Measurements from ENCODE around the gene ENTPD6.
"Not testable (repeated sequence)": the region's sequence is repeated elsewhere in the genome, so short reads cannot be mapped to it uniquely, and the experiment has no call there.

ENTPD6 gene

DNA sequence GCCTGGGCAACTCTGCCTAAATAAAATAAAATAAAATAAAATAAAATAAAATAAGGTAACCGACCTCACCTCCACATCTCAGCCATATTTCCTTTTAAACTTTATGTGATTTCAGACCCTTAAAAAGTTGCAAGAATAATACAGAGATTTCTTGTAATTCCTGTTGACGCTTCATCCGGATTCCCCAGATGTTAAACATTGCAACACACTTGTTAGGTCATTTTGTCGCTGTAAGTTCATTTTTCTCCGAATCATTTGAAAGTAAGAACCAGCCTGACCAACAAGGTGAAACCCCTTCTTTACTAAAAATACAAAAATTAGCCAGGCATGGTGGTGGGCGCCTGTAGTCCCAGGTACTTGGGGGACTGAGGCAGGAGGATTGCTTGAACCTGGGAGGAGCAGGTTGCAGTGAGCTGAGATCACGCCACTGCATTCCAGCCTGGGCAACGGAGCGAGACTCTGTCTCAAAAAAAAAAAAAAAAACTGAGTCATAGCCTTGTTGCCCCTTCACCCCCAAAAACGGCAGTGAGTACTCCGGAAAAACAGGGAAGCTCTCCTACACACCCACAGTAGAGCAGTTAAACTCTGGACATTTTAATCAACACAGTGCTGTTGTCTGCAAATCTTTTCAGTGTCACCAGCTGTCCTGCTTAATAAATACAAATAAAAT is 58.2 kb downstream of the ENTPD6 start:
- Histone ChIP-seq H3K36me3 (ENCODE audit: control insufficient read depth, insufficient read depth, low read length) (no peaks in the 10 kb centered on the region), H3K4me3 (ENCODE audit: low read length) (no peak overlapping the region), H3K9ac (ENCODE audit: low read length) (no peak overlapping the region), H3K4me1 (ENCODE audit: control insufficient read depth, insufficient read depth, low read length) (peaks cover 36% of the 10 kb centered on the region), H3K27ac (ENCODE audit: low read depth, low read length) (no peak overlapping the region), H3K27me3 (ENCODE audit: control insufficient read depth, insufficient read depth, low read length) (no peaks in the 10 kb centered on the region)

DNA sequence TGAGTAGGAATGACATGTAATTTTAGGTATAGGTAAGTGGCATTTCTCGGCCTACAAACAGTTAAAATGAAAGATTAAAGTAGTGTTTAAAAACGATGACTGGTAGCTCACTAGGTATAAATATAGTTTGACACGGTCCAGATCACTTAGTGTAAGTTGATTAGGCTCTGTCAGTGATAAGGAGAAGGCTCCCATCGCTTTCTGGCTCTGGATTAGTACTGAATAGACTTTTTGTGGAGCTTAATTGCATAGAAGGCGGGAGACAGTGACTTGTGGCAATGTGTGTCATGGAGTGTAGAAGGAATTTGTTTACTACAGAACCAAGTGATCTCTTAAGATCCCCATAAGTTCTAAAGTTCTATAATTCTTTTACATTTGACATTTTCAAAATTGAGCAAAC is 59.1 kb downstream of the ENTPD6 start:
- Histone ChIP-seq H3K4me3 (ENCODE audit: low read length) (no peak overlapping the region), H3K27ac (ENCODE audit: low read depth, low read length) (peak overlapping the region; percentile 52), H3K36me3 (ENCODE audit: control insufficient read depth, insufficient read depth, low read length) (no peaks in the 10 kb centered on the region), H3K4me1 (ENCODE audit: control insufficient read depth, insufficient read depth, low read length) (peaks cover 36% of the 10 kb centered on the region), H3K9ac (ENCODE audit: low read length) (no peak overlapping the region), H3K27me3 (ENCODE audit: control insufficient read depth, insufficient read depth, low read length) (no peaks in the 10 kb centered on the region)

DNA sequence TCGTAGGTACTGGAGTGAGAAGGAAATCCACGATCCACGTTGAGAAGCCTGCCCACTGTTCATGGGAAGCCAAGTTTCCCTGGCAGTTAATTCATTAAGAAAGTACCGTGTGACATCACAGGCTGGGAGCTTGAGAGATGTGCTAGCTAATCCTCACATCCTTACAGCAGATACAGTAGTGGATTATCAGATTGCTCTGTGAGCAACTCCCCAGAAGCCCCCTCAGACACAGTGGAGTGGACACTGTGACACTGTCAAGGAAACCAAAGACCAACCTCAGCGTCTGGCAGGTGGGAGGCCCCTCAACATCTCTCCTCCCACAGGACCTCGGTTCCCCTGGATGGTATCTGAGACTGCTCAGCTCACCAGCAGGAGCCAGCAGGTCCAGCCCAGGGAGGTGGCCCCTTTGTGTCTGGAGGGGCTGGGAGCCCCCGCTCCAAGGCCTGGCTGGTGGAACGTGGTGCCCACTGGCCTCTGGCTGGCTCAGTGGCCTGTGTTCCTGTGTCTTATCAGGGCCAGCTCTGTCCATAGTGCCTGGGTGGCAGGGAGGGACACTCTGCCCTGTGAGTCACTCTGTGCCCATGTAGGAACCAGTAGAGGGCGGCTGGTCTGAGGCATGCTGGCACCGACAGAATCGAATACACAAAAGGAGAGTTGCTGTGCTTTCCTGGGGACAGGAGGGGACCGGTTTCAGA is 59.6 kb downstream of the ENTPD6 start:
- Histone ChIP-seq H3K36me3 (ENCODE audit: control insufficient read depth, insufficient read depth, low read length) (peaks cover 3% of the 10 kb centered on the region), H3K27me3 (ENCODE audit: control insufficient read depth, insufficient read depth, low read length) (no peaks in the 10 kb centered on the region), H3K9ac (ENCODE audit: low read length) (no peak overlapping the region), H3K27ac (ENCODE audit: low read depth, low read length) (peak overlapping the region; percentile 52), H3K4me3 (ENCODE audit: low read length) (no peak overlapping the region), H3K4me1 (ENCODE audit: control insufficient read depth, insufficient read depth, low read length) (peaks cover 36% of the 10 kb centered on the region)

DNA sequence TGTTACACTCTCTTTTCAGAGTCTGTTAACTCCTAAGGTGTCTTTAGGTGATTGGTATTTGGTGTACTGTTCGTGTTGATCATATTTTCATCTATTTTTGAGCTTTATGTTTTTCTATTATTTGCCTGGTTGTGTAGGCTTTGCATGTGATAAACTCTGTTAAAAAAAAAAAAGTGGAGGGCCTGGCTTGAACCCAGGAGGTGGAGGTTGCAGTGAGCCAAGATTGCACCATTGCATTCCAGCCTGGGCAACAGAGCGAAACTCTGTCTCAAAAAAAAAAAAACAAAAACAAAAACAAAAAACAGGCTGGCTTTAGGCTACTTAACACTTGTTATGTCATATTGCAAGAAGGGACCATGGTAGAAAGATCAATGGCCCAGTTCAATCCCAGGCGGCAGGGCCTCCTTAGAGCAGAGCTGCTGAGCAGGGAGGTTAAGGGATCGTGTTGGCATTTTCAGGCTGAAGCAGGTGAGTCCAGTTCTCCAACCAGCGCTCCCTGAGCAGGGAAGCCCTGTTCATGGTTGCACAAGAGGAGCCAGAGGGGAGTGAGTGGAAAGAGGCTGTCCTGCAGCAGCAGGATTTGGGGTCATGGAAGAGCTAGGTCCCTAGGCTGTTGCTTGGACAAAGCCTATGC is 60.8 kb downstream of the ENTPD6 start:
- Histone ChIP-seq H3K4me1 (ENCODE audit: control insufficient read depth, insufficient read depth, low read length) (peaks cover 32% of the 10 kb centered on the region), H3K36me3 (ENCODE audit: control insufficient read depth, insufficient read depth, low read length) (peaks cover 9% of the 10 kb centered on the region), H3K27me3 (ENCODE audit: control insufficient read depth, insufficient read depth, low read length) (no peaks in the 10 kb centered on the region), H3K9ac (ENCODE audit: low read length) (no peak overlapping the region), H3K27ac (ENCODE audit: low read depth, low read length) (no peak overlapping the region), H3K4me3 (ENCODE audit: low read length) (no peak overlapping the region)

DNA sequence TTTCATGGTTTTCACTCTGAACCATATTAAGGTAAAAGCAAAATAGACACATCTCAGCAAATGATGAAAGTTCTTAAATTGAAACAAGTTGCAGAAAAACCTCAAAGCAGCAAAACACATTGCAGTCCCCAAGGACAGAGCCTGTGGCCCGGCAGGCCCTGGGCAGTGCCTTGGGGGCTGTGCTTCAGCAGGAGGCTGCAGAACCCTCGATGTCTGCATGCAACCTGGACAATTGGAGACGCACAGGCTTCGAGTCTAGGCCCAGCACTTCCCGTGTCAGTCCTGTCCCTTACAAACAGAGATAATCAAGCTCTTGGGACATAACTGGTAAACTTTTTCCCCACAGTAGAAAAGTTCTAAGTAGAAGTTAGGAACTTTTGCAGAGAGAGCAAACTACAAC is 61.6 kb downstream of the ENTPD6 start:
- Histone ChIP-seq H3K27me3 (ENCODE audit: control insufficient read depth, insufficient read depth, low read length) (no peaks in the 10 kb centered on the region), H3K4me3 (ENCODE audit: low read length) (no peak overlapping the region), H3K9ac (ENCODE audit: low read length) (no peak overlapping the region), H3K4me1 (ENCODE audit: control insufficient read depth, insufficient read depth, low read length) (peaks cover 27% of the 10 kb centered on the region), H3K27ac (ENCODE audit: low read depth, low read length) (no peak overlapping the region), H3K36me3 (ENCODE audit: control insufficient read depth, insufficient read depth, low read length) (peaks cover 9% of the 10 kb centered on the region)

- peaks cover 26% of the 10 kb centered on the region for H3K4me1 ChIP-seq (ENCODE audit: control insufficient read depth, insufficient read depth, low read length)
- peaks cover 9% of the 10 kb centered on the region for H3K36me3 ChIP-seq (ENCODE audit: control insufficient read depth, insufficient read depth, low read length)
- H3K27me3 ChIP-seq (ENCODE audit: control insufficient read depth, insufficient read depth, low read length): no peaks in the 10 kb centered on the region
- H3K9ac ChIP-seq (ENCODE audit: low read length): no peak overlapping the region
- no peak overlapping the region for H3K4me3 ChIP-seq (ENCODE audit: low read length)
- H3K27ac ChIP-seq (ENCODE audit: low read depth, low read length): no peak overlapping the region
Observed at GRCh38 chr20:25257756-25258475, 62.4 kb downstream of the ENTPD6 start.

DNA sequence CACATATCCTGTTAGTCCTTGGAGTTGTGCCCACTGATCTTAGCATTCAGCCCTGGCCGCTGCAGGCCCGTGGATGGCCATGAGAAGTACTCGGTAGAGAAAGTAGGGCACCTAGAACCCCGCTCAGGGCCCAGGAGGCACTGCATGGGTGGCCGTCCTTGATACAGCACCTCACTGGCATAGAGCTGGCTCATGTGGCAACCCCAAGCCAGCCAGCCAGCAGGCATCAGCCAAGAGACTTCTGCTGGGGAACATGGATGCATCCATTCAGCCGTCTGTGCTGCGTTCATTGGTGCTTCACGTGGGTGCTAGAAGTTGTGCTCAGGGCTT is 62.9 kb downstream of the ENTPD6 start:
- peaks cover 9% of the 10 kb centered on the region for H3K36me3 ChIP-seq (ENCODE audit: control insufficient read depth, insufficient read depth, low read length)
- no peak overlapping the region for H3K27ac ChIP-seq (ENCODE audit: low read depth, low read length)
- no peaks in the 10 kb centered on the region for H3K27me3 ChIP-seq (ENCODE audit: control insufficient read depth, insufficient read depth, low read length)
- H3K4me1 ChIP-seq (ENCODE audit: control insufficient read depth, insufficient read depth, low read length): peaks cover 25% of the 10 kb centered on the region
- H3K9ac ChIP-seq (ENCODE audit: low read length): no peak overlapping the region
- H3K4me3 ChIP-seq (ENCODE audit: low read length): no peak overlapping the region

GRCh38 chr20:25258828-25259227 is 63.3 kb downstream of the ENTPD6 start:
- H3K4me1 ChIP-seq (ENCODE audit: control insufficient read depth, insufficient read depth, low read length): peaks cover 25% of the 10 kb centered on the region
- no peaks in the 10 kb centered on the region for H3K27me3 ChIP-seq (ENCODE audit: control insufficient read depth, insufficient read depth, low read length)
- no peak overlapping the region for H3K9ac ChIP-seq (ENCODE audit: low read length)
- H3K27ac ChIP-seq (ENCODE audit: low read depth, low read length): no peak overlapping the region
- no peak overlapping the region for H3K4me3 ChIP-seq (ENCODE audit: low read length)
- peaks cover 9% of the 10 kb centered on the region for H3K36me3 ChIP-seq (ENCODE audit: control insufficient read depth, insufficient read depth, low read length)

DNA sequence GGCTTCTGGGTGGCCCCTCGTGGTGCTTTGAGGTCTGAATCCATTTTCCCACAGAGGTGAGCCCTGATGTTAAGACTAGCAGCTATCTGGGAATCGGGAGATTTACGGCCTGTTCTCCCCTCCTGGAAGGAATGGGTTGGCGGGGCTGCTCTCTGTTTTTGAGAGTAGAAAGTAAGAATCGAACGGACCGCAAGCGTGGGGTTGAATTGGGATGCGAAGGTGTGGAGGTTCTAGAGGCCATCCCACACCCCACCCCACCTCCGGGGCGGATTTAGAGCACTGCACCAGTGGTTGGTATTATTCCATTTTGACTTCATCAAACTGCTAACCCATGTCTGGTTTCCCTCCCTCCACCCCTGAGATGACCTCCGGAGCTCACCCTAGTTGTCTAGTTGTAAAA is 63.8 kb downstream of the ENTPD6 start:
- H3K36me3 ChIP-seq (ENCODE audit: control insufficient read depth, insufficient read depth, low read length): peaks cover 9% of the 10 kb centered on the region
- H3K4me3 ChIP-seq (ENCODE audit: low read length): no peak overlapping the region
- H3K9ac ChIP-seq (ENCODE audit: low read length): no peak overlapping the region
- H3K27ac ChIP-seq (ENCODE audit: low read depth, low read length): no peak overlapping the region
- no peaks in the 10 kb centered on the region for H3K27me3 ChIP-seq (ENCODE audit: control insufficient read depth, insufficient read depth, low read length)
- peaks cover 24% of the 10 kb centered on the region for H3K4me1 ChIP-seq (ENCODE audit: control insufficient read depth, insufficient read depth, low read length)

DNA sequence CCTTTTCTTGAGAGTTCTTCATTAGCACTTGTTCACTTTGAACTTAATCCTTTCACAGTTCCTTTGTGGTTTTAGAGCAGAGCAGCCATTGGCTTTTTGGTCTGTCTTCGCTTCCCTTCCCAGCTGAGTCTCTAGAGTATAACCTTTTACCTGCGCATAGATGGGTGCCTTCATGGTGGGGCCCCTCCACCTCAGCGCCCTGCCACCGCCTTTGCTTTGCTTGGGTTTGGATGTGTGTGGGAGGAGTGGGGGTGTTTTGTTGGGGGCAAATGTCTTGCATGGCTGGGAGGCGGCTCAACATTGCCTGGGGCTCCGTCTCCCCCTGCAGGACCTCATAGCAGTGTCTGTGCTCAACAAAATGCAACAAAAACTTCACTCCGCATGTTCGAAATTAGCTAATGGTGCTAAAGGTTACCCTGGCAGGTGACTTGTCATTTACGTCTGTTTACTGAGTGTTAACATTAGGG is 64.3 kb downstream of the ENTPD6 start:
- peaks cover 9% of the 10 kb centered on the region for H3K36me3 ChIP-seq (ENCODE audit: control insufficient read depth, insufficient read depth, low read length)
- H3K27ac ChIP-seq (ENCODE audit: low read depth, low read length): no peak overlapping the region
- H3K4me1 ChIP-seq (ENCODE audit: control insufficient read depth, insufficient read depth, low read length): peaks cover 20% of the 10 kb centered on the region
- no peak overlapping the region for H3K4me3 ChIP-seq (ENCODE audit: low read length)
- H3K9ac ChIP-seq (ENCODE audit: low read length): no peak overlapping the region
- no peaks in the 10 kb centered on the region for H3K27me3 ChIP-seq (ENCODE audit: control insufficient read depth, insufficient read depth, low read length)

DNA sequence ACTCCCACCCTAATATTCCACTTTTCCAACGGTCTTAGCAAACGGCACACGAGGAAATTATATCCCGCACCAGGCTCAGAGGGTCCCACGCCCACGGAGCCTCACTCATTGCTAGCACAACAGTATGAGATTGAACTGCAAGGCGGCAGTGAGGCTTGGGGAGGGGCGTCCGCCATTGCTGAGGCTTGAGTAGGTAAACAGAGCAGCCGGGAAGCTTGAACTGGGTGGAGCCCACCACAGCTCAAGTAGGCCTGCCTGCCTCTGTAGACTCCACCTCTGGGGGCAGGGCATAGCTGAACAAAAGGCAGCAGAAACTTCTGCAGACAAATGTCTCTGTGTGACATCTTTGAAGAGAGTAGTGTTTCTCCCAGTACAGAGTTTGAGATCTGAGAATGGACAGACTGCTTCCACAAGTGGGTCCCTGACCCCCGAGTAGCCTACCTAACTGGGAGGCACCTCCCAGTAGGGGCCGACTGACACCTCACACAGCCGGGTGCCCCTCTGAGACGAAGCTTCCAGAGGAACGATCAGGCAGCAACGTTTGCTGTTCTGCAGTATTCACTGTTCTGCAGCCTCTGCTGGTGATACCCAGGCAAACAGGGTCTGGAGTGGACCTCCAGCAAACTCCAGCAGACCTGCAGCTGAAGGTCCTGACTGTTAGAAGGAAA is 65.4 kb downstream of the ENTPD6 start:
- not testable (repeated sequence) for H3K36me3 ChIP-seq (ENCODE audit: control insufficient read depth, insufficient read depth, low read length); H3K27ac ChIP-seq (ENCODE audit: low read depth, low read length); H3K27me3 ChIP-seq (ENCODE audit: control insufficient read depth, insufficient read depth, low read length); H3K9ac ChIP-seq (ENCODE audit: low read length); H3K4me3 ChIP-seq (ENCODE audit: low read length)
- H3K4me1 ChIP-seq (ENCODE audit: control insufficient read depth, insufficient read depth, low read length): peaks cover 19% of the 10 kb centered on the region

Measured in rectal smooth muscle tissue (tissue), 1 donor.